ENCODE results near the gene USP21. TPM values are rescaled to one million over a fixed set of nuclear protein-coding genes. Genes with fewer than 3 reads are reported as not detected.

The USP21 gene
- total and polyA plus RNA-seq, 9 of the 15 experiments (the other 6 are each of a cell fraction or from before 2014, with no cell fraction given) = 4.9 to 52.4 (median 21.6) TPM

- TF ChIP-seq FOXP4 (CRISPR knock-in tag; IDR thresholded peaks at IDR 0.05; ENCODE audit: borderline replicate concordance) = no peak
- TF ChIP-seq HNRNPH1 (optimal IDR thresholded peaks at IDR 0.05; ENCODE audit: low read depth, low read length) = no peak
- TF ChIP-seq ZNF282 (CRISPR knock-in tag; IDR thresholded peaks at IDR 0.05) = no peak
These were observed 39.7 kb downstream of the USP21 start, which contains the start of gene ADAMTS4 (continued) for GRCh38 chr1:161198897-161199431.

GRCh38 chr1:161199506-161200139 is 40.3 kb downstream of the USP21 start:
- Histone ChIP-seq H2AFZ (ENCODE audit: low read depth, low read length) (peak overlapping the region; percentile 97), H3K4me2 (ENCODE audit: insufficient read depth, low read length) (peak overlapping the region; percentile 97), H3K4me1 (replicated peaks in 1 of 2; ENCODE audit: control insufficient read depth in 2 of 2, insufficient read depth in 2 of 2, low read length in 2 of 2) (peaks cover 59 to 68% of the 10 kb centered on the region in 2 experiments), H3K27ac (ENCODE audit: extremely low read depth, low read depth, low read length) (peak overlapping the region; percentile 99), H3K9ac (ENCODE audit: insufficient read depth in 1 of 2, low read depth in 2 of 2, low read length in 2 of 2) (peak overlapping the region; percentile 83 to 85; a peak in 3 of 4 replicates), H3K9me1 (ENCODE audit: control insufficient read depth, insufficient read depth, low read length) (no peaks in the 10 kb centered on the region), H3K27me3 (ENCODE audit: control insufficient read depth in 2 of 2, insufficient read depth in 2 of 2, low read length in 2 of 2) (no peaks in the 10 kb centered on the region), H3K36me3 (ENCODE audit: control insufficient read depth, insufficient read depth, low read length) (peaks cover 15% of the 10 kb centered on the region; the same call in 2 of the 3 replicates), H4K20me1 (replicated peaks; ENCODE audit: control insufficient read depth, insufficient read depth, low read length) (no peaks in the 10 kb centered on the region), H3K79me2 (ENCODE audit: control insufficient read depth, insufficient read depth, low read length) (peaks cover 27% of the 10 kb centered on the region), H3K4me3 (no peak overlapping the region), H3K9me3 (replicated peaks; ENCODE audit: control insufficient read depth, insufficient read depth, low read depth, low read length) (no peaks in the 10 kb centered on the region)
- BruUV-seq (replicated peaks) = no TSS peak
- in situ Hi-C loops (cut with MboI) = no loop called here
- ATAC-seq = no peak
- TF ChIP-seq MAFG (tag; conservative IDR thresholded peaks at IDR 0.05) (no peak), CUX1 (CRISPR knock-in tag; IDR thresholded peaks at IDR 0.05) (no peak), ZBTB7A (IDR thresholded peaks at IDR 0.05; ENCODE audit: borderline replicate concordance, control insufficient read depth, low read depth, low read length) (peak; percentile 13; the same call in 1 of the 2 replicates), ZSCAN32 (CRISPR knock-in tag; IDR thresholded peaks at IDR 0.05) (no peak)
- ChIA-PET CTCF (ENCODE audit: low intra/inter-chr PET ratio) (no interaction called here), POLR2A (interaction anchor here (0.8 to 1.4 kb wide), 4 partner anchors 13 to 189 kb away, joined by 3 to 5 read pairs (median 4); partner anchors contain the start of gene DEDD)
- DNase-seq (ENCODE audit: extremely low read depth in 1 of 4, low spot score in 3 of 4) = peak in 1 of 4 experiments; percentile 16
- whole genome bisulfite sequencing (ENCODE audit: insufficient coverage, low coverage, missing lambda C conversion rate) = 24% methylated on average over 4 of the region's 5 CpGs
- no peak for FAIRE-seq
- intact Hi-C loops (cut with micrococcal nuclease) = loop anchor here (5.0 kb wide), 1 partner anchor 108 kb away; the partner anchor contains the start of gene MPZ
